Endothelial cell of hepatic sinusoid (primary cell): ENCODE results near the gene NHLRC3.
"Not testable (repeated sequence)": the region's sequence is repeated elsewhere in the genome, so short reads cannot be mapped to it uniquely, and the experiment has no call there.

Experiments used
- in situ Hi-C: cut with HindIII; loops from 2 replicates; pipeline ENCODE4 v1.10.0; 2017; ENCODE audit warnings: low sequenced_read_pairs

Gene NHLRC3

DNA sequence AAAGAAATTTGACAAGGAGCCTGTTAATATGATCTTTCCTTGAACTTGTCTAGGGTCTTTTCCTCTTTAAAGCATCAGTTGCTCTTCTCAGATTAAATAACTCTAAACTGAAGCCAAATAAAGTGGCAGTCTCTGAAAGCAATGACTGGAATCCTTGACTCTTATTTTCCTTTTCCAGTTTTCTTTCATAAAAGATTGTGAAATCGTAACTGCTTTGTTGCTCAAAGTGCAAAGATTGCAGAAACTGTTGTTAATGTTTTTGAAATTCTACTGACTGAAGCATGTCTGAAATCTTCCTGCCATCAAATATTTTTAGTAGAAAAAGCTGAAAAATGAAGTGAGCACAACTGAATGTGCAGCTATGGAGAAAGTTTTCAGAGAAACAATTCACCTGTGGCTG lies 1.9 kb downstream of the NHLRC3 start:
- in situ Hi-C loops, result no loop called here

DNA sequence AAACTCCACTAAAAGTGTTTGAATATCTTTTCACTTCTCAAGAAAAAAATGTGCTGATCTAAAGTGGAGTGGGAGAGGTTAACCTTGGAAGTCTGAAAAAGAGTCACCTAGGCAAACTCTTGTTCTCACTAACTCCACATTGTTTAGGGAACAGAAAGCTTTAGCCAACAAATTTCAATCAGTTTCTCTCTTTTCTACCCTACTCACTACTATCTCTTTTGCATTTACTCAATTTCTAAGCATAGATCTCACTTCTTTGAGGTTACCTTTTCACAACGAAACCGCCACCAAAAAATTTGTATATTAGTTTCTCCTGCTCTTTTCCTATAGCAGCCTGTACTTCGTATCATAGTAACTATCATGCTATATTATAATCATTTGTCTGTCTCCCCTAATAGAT lies 6.3 kb downstream of the NHLRC3 start:
- in situ Hi-C loops, result no loop called here

DNA sequence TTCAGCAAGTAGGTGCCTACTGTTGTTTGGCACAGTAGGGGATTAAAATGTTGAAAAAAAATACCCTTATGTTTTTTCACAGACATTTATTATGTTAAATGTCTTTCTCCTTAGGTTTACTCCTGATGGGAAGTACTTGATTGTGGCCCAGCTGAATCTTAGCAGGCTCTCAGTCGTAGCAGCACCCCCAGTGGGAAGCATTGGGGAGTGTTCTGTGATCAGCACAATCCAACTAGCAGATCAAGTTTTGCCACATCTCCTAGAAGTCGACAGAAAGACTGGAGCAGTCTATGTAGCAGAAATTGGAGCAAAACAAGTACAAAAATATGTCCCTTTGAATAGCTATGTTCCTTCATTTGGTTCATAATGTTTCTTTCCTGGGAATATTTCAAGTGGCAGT lies 9.3 kb downstream of the NHLRC3 start:
- in situ Hi-C loops, result no loop called here

DNA sequence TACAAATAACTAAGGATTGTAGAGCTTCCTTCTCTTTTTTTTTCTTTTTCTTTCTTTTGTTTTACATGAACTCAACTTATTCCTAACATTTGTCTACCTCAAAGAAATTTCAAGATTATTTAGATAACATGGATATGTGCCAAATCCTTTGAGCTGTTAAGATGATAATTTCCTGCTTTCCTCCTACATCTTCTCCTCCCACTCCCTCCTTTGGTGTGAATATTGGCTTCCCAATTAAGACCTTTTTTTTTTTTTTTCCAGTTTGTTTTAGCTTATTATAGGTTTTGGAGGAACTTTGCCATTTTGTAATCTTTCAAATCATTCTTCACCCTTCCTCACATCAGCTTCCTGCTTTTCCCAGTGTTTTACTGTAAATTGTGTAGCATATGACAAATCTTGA lies 10.6 kb downstream of the NHLRC3 start:
- in situ Hi-C loops, result no loop called here

DNA sequence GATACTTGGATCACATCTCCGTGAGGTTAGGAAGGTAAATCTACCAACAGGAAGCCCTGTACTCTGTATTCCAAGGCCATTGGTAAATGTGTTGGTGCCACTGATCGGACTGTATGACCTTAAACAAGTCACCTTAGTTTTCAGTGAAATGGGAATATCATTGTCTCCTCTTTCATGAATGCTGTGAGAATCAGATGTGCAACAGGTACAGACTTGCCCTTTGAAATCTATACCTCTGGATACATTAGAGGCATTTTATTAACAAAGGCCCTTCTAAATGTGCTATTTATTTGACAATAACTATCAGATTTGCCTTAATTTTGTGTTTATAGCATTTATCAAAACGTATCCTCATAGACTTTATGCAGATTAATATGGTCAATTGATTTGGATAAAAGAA lies 11.0 kb downstream of the NHLRC3 start:
- in situ Hi-C loops, result no loop called here

DNA sequence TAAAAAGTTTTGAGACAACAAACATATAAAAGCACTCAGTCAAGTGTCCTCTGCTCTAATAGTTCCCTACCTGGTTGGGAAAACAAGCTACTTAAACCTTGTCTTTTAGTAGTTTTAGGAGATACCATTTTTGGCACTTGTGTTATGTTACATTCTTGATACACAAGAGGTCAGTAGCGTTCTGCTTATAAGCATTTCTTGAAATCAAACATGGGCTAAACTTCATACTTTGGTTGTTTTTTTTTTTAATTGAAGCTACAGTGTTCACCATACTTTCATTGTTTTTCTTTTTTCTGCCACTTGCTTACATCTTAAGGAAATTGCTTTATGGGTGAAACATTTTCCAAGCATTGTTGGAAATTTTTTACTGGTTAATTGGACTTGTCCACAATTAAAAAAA lies 12.9 kb downstream of the NHLRC3 start:
- in situ Hi-C loops, result no loop called here

DNA sequence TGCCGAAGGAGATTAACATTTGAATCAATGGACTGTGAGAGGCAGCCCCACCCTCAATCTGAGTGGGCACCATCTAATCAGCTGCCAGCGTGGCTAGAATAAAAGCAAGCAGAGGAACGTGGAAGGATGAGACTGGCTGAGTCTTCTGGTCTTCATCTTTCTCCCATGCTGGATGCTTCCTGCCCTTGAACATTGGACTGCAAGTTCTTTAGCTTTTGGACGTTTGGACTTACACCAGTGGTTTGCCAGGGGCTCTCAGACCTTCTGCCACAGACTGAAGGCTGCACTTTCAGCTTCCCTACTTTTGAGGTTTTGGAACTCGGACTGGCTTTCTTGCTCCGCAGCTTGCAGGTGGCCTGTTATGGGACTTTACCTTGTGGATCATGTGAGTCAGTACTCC lies 14.7 kb downstream of the NHLRC3 start:
- in situ Hi-C loops, result no loop called here

DNA sequence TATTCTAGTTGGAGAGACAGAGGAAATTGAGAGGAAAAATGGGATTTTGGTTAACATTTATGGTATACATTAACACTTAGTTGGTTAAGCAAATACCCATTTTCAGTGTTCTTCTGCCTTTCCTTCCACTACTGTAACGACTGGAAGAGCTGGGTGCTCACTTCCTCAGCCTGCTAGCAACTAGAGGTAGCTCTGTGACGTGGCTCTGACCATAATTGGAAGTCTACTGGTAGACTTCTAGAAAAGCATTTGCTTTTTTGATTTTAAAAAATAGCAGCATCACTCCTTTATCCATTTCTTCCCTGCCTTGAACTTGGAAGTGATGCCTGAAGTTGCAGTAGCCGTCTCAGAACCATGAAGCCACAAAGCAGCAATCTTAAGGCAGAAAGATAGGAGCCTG lies 15.9 kb downstream of the NHLRC3 start:
- in situ Hi-C loops, result no loop called here

DNA sequence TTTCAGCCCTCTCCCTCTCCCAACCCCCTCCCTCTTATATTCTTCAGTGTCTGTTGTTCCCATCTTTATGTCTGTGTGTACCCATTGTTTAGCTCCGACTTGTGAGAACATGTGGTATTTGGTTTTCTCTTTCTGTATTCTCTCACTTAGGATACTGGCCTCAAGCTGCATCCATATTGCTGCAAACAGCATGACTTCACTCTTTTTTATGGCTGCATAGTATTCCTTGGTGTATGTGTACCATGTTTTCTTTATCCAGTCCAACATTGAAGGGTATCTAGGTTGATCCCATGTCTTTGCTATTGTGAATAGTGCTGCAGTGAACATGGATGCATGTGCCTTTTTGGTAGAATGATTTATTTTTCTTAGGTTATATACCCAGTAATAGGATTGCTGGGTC lies 17.8 kb downstream of the NHLRC3 start:
- in situ Hi-C loops, result no loop called here

DNA sequence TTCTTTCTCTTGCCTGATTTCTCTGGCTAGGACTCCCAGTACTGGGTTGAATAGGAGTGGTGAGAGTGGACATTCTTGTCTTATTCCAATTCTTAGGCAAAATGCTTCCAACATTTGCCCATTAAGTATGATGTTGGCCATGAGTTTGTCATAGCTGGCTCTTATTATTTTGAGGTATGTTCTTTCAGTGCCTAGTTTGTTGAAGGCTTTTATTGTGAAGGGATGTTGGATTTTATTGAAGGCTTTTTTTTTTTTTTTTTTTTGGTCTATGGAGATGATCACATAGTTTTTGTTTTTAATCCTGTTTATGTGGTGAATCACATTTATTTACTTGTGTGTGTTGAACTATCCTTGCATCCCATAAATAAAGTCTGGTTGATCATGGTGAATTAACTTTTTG lies 19.8 kb downstream of the NHLRC3 start:
- in situ Hi-C loops, result no loop called here

DNA sequence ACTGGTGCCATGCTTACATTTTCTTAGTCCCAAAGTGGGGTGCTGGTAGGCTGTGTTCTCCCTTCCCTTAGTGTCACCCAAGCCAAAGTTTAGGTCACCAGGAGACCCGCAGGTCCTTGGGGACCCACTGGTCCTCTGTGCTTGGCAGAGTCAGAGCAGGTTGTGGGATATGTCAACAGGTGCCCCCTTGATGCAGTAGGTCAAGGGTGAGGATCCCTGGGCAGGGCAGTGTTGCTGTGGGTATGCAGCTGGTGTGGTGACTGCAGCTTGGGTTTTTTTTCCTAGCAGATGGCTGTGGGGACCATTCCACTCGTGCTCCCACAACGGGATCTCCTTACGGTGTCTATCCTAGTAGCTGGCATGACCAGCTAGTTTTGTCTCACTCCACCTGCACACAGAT lies 23.7 kb downstream of the NHLRC3 start:
- in situ Hi-C loops, result no loop called here

DNA sequence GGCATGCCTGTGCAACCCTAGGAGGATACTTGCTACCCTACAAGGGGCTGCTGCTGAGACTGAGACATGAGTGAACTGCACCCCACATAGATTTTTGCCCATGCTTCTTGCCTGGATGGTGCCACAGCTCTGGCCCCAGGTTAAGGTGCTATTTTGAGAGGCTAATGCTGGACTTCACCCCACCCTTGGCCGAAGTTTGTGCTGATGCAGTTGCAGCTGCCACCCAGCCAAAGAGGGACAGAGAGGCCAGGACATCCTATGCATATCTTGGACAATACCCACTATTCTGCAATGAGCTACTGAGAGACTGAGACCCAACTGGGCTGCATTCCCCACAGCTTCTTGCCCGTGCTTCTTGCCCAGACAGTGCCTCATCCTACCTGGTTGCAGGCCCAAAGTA lies 34.6 kb downstream of the NHLRC3 start:
- in situ Hi-C loops, result no loop called here

DNA sequence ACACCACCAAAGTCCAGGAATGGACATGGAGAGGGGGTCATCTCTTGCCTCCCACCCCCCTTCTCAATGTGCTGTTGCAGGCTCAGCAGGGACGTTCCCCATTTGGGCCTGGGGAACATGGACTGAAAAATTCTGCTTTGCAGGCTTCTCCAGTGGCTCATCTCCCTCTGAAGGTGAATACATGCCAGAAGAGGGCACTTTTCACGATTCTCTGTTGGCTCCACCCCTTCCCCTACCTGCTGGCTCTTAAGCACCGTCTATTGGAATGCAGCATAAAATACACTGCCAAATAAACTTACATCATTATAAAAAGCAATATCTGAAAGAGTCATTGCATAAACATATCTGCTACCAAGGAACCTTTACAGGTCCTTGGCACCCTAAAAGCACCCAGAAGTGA lies 35.7 kb downstream of the NHLRC3 start:
- in situ Hi-C loops, result no loop called here

DNA sequence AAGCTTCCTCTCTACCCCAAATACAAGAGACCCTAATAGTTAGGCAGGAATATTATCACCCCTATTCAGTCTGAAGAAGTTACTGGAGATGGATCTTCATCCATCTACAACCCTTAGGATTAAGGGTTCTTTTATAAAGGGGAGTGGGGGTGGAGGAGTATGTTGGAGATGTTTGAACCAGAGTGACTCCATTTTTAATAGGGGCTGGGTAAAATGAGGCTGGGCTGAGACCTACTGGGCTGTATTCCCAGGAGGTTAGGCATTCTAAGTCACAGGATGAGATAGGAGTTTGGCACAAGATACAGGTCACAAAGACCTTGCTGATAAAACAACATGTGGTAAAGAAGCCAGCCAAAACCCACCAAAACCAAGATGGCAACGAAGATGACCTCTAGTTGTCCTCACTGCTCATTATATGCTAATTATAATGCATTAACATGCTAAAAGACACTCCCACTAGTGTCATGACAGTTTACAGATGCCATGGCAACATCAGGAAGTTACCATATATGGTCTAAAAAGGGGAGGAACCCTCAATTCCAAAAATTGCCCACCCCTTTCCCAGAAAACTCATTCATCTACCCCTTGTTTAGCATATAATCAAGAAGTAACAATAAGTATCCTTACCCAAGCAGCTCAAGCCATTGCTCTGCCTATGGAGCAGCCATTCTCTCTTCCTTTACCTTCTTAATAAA lies 48.1 kb downstream of the NHLRC3 start:
- in situ Hi-C loops, result not testable (repeated sequence)

DNA sequence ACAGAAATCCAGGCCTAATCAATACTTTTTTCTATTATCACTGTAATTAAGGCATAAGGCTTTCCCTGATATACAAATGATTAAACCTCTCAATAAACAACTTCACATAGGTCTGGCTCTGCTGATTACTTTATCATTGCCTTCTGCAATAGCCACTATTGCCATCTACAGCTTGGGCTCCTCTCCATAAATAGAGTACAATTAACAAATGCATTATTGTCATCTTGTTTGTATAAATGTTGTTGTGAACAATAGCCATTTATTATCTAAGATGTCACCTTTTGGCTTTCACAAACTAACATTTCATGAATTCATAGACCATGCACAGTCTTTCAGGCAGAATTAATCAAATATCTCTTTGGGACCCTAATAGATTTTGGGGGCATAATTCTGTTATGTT lies 53.3 kb downstream of the NHLRC3 start:
- in situ Hi-C loops, result no loop called here

DNA sequence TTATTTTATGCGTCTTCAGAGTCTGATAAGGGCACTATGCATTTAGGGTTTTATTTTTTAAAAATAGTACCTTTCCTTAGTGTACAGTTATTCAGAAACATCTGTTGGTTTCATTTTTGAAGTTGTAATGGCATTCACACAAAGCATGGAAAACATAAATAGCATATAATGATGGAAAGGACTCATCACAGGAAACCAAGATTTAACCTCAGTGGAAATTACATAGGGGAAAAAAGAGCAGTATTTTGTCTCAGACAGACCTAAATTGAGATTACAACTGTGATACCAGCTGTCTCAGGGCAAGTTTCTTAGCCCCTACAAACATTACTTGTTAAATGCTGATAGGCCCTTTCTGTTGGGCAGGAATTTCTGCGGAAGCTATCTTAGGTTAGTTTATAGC lies 57.2 kb downstream of the NHLRC3 start:
- in situ Hi-C loops, result no loop called here

DNA sequence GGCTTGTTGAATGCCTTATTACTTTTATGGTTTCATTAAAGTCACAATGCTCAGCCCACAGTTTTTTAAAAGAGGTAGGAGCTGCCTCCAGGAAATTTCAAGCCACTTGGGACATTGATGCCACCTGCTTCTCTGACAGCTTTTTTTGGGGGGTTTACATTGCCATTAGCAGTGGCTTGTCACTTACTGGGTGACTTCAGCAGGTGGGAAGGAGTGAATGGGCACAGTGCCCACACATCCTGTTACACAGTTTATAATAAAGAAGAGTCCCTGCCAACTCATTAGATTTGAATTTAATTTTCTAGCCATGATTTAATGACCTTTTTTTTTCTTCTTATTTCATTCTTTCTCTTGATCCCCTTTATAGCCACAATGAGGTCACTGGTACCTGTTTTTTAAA lies 61.0 kb downstream of the NHLRC3 start:
- in situ Hi-C loops, result no loop called here
